GM21529 (cell line): ENCODE results near the gene UTP4.

Experiments used
- ATAC-seq: cut with Tn5 transposase; IDR thresholded peaks from one replicate; pipeline ENCODE4 v1.9.1; 2021; ENCODE audit not compliant: unreplicated experiment

UTP4 gene

DNA sequence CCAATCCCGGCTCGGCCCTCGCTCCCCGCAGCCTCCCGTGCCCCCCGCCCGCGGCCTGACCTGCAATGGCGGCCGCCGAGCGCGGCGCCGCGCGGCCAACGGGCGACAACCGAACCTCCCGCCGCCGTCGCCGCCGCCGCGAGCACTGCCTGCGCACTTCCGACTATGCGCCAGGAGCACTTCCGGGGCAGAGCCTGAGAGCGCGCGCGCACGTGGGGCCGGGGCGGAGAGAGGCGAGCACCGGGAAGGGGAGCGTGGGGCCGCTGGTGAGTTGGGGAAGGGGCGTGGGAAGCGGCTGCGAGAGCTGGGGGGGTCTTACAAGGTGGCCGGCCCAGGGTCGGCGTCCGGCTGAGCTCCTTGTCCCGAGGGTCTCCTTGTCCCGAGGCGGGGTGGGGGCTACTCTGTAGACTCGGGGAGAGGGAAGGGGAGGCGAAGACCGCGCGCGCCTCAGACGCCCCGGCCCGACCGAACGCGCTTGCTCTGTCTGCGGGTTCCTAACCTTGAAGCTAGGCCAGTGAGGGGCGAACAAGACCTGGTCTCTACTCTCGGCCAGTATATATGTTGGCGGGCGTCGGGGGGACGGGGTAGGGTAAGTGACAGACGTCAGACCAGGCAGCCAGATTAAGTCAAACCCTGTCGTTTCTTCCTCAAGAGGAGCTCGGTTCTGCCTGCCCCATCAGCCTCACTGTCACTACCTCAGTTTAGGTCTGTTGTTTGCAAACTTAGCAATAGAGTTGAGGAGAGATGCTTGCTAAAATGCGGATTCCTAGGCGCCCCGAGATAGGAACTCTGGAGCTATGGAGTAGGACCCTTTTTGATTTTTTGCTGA, at the start of gene UTP4, which contains the start of gene CHTF8:
Gene UTP4, plus strand, starts transcription at position 226 of the 829 bp plus-strand sequence. CDS start 811 bp downstream, outside the sequence.
Gene CHTF8, minus strand, starts transcription at position 165 of the 829 bp plus-strand sequence. CDS start 11,130 bp downstream, outside the sequence.
- ATAC-seq: peak; percentile 89

DNA sequence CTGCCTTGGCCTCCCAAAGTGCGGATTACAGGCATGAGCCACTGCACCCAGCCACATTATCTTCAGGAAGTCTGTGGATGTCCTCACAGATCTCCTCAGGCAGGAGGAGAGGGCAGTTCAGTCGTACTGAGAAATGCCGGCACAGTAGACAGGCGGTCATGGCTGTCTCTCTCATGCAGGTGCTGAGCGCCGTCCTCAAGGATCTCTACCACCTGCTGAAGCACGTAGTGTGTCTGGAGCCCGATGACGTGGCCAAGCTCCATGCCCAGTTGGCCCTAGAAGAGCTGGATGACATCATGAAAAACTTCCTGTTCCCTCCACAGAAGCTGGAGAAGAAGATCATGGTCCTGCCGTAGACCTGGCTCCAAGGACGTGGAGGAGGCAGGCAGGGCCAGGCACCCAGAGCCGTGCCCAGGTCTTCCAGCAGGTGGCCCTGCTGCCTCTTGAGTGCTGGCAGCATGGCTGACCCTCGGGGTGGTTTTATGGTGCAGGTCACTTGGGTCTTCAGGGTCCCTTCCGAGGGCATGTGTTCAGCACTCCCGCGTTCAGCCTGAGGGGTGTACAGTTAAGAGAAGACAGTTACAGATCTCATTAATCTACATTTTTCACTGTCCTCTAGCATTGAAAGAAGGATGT, 49.0 kb upstream of the UTP4 start:
- ATAC-seq: no peak

DNA sequence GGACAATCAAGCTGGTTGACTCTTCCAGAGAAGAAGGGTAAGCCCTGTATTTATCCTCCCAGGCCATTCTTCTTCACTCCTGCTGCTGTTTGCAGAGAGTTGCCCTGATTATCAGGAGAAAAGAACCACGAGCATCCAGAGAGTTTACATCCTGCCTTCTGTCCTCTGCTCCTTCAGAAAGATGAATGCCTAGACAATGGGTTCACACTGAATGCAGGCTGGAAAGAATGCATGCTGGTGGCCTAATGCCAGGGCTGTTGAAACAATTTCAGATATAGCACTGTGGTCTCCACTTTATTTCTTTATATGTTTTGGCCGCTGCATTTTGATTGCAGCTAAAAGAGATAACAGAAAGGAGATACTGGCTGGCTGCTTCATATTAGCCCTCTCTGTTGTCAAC, 48.2 kb upstream of the UTP4 start:
- no peak for ATAC-seq

DNA sequence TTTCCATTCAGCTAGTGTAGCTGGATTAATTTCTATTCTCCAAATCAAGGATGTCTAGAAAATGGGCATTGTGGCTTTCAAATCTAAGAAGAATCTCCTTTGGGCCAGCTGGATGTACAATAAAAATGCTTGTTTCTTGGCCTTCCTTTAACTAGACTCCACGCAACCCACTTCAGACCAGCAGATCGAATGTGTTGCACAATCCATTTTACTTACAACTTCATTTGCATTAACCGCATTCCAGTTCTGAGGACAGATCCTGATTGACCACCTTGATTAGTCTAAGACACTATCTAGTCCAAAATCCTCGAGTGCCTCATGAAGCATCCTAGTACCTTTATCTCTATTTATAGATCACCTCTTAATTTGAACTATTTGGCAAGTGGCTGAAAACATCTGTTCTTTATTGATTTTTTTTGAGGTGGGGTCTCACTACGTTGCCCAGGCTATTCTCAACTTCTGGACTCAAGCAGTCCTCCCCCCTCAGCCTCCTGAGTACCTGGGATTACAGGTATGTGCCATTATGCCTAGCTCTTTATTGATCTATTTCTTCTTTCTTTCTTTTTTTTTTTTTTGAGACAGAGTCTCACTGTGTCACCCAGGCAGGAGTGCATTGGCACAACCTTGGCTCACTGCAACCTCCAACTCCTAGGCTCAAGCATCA, 47.3 kb upstream of the UTP4 start:
- no peak for ATAC-seq

DNA sequence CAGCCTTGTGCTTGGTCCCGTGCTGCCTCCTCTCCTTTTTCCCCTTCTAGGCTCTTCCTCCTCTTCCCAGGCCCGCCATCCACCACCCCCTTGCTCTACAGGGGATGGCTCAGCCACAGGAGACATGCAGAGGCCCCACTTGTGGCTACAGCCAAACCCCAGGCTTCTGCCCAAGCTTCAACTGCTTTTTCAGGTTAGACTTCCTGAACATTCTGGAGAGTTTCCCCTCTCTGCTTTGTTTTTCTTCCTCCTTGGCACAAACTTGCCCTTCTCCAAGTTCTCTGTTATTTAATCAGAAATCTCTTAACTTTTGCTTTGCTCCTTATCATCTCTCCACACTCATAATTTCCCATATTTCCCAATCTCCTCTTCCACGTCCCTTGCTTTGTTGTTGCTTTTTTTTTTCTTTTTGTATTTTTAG, 45.3 kb upstream of the UTP4 start:
- no peak for ATAC-seq

DNA sequence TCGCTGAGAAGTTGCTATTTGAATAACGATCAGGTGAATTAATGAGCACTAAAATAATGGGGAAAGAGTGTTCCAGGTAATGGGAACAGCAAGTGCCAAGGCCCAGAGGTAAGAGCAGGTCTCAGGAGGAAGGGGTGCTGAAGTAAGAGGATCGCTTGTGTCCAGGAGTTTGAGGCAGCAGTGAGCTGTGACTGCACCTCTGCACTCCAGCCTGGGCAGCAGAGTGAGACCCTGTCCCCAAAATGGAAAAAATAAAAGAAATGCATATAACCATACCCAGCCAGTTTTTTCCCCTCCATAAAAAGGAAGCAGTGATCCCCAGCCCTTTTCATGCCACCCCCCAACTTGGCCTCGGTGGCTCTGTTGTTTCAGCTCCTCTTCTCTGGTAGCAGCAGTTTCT, 43.8 kb upstream of the UTP4 start:
- ATAC-seq: no peak

DNA sequence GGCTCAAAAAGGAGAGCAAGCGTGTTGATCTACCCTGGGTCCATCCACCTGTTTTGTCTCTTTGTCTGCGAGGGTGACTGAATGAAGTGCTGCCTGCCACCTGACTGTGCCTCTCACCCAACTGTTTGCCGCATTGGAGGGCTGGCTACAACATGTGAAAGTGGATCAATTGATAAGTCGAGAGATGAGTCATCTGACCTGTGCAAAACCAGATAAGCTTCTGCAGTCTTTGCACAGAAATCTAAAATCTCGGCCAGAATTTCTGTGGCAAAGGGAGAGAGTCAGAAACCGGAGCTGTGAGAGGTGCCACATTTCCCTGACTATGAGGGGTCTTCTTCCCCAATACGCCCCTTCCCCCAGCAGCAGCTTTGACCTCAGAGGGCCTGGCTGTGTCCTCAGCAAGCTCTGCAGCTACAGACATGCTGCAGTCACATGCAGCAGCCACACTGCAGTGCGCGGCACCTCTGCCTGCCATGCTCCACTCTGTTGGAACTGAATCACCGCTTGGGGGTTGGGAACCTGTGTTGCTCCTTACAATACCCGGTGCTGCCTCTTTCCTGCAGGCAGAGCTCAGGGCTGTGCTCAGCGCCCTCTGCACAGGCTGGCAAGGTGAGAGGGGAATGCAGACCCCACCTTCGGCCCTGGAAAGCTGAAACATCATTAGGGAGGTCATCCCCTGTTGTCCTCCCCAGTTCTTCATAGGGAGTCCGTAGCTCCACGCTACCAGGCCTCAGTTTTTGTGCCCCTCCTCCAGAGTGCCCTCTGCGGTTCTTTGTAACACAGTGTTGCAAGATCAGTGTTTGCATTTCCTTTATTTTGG, 43.1 kb upstream of the UTP4 start:
- ATAC-seq: no peak

DNA sequence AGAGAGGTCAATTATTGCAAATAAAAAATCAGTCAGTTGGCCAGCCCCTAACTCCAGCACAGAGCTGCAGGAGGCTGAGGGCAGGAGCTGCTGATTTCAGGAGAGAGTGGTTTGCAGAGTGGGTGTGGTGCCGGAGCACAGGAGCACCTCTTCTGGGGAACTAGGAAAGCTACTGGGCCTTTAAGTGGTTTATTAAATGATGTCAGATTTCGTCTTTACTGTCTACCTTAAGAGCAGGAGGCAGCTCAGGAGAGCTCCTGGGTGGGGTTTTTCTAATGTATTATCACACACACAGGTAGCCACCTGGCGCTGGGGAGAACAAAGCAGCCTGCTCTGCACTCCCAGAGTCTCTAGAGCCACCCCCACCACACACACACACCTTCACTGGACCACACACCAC, 38.5 kb upstream of the UTP4 start:
- ATAC-seq: no peak

DNA sequence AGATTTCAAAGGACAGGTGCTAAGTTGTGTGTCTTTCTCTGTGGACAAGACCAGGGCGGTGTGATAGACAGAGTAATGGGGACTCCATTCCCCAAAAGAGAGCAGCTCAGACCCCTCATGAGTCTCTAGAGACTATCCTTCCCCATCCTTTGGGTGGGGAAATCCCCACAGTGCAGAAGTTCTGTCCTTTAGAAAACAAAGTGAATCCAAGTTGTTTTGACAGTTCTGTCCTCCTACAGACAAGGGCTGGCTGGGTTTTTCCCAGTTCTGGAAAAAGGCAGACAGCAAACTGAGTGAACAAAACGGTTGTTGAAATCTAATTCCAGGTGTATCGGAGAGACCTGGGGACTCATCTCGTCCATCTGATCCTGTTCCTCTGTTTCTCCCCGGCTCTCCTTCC, 37.9 kb upstream of the UTP4 start:
- no peak for ATAC-seq

DNA sequence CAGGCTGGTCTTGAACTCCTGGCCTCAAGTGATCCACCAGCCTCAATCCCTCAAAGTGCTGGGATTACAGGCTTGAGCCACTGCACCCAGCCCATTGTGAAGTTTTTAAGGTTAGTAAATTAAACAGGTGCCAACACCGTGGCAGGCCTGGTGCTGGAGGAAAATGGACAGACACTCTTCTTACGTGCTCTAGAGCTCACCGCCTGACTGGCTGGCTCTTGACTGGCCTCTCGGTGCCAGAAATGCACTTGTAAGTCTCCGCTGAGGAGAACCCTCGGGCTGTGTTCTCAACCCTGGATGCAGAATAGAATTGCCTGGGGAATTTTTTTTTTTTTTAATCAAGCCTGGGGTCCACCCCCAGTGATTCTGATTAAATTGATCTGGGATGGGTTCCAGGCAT, 37.3 kb upstream of the UTP4 start:
- no peak for ATAC-seq

DNA sequence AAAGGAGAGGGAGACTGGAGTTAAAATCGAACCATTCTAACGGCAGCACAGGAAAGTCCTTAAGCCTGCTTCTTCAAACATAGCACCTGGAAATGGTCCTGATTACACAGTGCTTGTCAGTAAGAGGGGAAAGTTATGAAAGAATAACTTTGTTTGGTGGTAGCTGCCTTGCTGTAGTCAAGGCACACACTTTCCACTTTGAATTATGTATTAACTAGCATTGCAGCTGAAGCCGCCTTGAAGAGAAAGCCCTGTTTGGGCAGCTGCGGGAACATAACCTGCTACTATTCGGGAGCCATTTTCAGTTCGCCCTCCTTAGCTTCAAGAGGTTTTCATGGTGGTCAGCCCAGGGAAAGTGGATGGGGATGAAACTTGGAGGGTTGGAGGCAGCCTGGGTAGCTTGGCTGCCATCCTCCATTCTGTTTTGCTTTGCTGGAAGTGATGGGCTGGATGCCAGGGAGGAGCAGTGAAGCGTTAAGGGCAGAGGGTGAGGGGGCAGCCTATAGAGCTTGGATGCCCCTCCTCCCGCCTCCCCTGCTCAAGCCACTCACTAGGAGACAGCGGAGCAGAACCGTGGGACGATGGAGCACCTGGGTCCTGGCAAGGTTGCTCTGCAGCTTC, 32.3 kb upstream of the UTP4 start:
- ATAC-seq: no peak

DNA sequence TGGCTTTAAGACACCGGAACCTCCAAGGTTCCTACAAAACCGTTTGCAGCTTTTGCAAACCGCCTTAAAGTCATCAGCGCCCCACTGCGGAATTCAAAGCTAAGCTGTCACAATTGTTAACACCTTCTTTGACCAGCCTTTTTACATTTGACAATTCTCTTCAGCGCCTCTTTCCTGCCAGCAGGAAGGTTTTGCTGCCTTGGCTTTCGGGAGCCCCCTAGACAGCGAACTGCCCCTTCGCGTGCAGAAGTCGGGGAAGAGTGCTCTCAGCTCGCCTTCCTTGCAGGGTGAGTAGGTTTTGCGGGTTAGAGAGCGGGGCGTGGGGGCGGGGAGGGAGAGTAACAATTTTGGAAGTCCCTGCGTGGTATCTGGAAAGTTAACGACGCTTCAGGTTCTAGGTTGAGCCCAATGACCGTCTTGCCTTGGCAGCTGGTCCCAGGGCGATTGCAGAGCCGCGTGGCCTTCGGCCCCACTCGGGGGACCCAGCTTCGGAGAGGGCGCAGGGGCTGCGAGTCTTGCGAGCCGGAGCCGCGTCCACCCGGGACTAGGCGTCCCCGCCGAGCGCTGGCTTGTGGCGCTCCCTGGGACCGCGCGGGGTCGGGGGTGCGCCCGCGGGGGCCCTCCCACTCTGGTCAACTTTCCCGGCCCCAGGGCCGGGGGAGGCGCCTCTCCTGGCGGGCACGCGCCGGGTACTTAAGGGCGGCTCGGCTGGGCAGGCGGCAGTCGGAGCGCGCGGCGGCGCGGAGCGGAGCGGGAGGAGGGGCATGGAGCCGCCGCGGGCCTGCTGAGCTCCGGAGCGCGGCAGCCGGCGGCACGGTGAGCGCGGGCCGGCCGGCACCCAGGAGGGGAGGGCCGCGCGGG, 26.7 kb upstream of the UTP4 start, which contains the start of gene HAS3:
Gene HAS3, plus strand, starts transcription at position 153 of the 861 bp plus-strand sequence. CDS start 3,743 bp downstream, outside the sequence.
- ATAC-seq: no peak

DNA sequence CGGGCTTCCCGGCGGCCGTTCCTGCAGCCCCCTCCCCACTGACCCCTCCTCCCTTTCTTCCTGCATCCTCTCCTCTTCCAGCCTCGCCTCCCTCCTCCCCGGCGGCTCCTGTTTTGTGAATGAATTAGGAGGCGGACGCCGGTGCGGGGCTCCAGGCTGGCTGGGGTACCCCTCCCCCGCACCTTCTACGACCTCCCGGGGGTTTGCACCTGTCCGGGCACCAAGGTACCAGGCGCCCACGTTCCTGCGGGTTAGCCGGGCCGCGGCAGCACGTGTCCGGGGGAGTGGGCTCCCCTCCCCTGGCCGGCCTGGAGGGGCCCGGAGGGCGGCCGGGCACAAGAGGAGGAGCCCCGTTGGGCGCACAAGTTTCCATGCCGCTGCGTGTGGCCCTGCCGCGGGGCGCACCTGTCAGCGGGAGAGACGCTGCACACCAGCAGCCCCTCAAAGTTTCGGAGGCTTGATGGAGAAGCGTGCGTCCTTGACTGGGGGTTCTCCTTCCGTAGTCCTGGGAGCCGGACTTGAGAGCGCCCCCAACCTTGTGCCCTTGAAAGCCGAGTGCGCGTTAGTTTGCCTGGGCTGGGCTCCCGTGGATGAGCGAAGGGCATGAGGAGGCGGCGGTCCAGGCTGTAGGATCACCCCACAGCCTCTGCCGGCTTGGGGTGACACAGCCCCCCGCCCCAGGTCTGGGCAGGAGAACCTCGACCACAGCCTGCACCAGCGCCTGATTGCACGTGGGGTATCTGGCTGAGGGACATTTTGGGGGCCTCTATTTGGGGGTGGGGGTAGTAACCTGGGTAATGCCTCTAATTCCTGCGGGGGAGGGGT, 25.7 kb upstream of the UTP4 start:
- ATAC-seq: no peak

DNA sequence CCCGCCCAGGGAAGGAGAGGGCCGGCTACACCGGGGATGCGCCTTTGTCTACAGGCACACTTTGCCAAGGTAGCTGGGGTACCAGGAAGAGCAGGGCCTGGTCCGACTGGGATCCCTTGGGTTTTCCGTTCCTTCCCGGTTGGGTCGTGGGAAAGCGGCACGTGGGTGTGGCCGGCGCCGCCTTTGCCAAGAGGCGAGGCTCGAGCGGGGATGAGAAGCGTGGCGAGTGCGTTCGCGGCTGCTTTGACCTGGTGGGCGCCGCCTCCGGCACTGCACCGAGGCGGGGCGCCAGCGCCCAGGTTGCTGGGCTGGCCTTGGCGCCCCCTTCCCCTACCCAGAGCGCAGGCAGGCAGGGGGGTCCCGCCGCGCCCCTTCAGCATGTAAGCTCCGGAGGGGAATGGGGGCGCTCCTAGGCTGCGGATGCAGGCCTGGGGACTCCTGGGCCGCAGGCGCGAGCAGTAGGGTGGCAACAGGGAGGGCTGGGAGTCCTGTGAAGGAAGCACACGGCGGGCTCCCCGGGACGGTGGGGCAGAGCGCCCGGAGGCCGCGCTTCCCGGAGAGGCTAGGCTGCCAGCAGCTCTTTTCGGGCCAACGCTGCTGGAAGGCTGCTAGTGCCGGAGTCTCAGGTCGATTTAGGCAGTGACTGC, 25.0 kb upstream of the UTP4 start:
- no peak for ATAC-seq

DNA sequence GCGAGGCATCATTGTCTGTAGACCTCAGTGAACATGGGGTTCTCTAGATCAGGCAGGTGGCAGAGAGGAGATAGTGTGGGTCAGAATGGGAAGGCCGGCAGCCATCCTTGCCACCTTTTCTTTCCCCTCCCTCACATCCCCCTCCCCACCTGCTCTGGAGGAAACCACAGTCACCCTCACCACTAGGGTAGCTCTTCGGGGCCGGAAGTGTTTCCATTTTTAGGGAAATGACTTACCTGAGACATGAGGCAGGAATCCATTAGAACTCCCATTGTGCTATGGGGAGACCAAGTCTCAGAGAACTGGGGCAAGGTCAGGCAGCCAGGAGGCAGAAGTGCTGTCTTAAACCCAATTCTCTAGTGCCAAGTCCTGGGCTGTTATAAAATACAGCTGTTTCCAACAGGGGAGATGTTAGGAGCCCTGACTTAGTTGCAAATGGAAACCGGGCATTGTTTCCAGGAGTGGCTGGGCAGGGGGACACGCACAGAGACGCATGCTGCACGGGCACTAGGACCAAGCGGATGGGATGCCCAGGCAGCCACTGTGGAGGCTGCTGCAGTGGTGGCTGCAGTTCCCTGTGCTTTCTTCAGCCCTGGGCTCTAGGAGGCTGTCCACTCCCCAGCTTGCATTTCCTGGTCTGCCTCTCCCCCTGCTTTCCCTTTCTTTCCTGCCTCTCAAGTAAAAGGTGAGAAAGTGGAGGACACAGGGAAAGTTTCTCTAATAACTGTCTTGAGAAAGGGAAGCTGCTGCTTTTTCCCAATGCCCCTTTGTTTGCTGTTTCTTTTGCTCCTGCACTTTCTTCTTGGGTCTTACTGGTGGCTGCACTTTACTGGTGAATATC, 24.2 kb upstream of the UTP4 start:
- ATAC-seq: no peak

DNA sequence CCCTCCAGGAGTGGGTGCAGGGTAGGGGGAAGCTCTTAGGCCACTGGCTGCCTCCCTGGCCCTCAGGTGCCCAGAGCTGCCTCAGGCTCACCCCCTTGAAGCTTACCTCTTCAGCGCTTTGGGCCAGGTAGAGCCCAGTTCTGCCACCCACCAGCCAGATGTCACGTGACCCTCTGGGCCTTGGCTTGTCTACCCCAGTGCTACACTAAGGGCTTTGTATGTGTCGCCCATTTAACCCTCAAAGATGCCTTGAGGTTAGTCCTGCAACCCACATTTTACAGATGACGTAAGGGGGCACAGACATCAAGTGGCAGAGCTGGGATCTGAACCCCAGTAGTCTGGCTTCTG, 23.6 kb upstream of the UTP4 start:
- no peak for ATAC-seq
